HepG2 (cell line): Measurements from ENCODE around the gene RIPOR3. TPM values are rescaled to one million over a fixed set of nuclear protein-coding genes. Genes with fewer than 3 reads are reported as not detected.
A peak's percentile ranks its signal among the peaks of the same experiment; 100 is the strongest.

ENCODE experiments used
- ATAD3A ChIP-seq: sonication (generic); formaldehyde crosslinking; IDR thresholded peaks from 2 replicates; pipeline ENCODE4 v1.4.0; 2020; ENCODE audit warnings: missing genetic modification reagents
- BRCA1 ChIP-seq: sonication (generic); formaldehyde crosslinking; IDR thresholded peaks from 2 replicates; pipeline ENCODE4 v1.4.0; 2020; ENCODE audit warnings: missing genetic modification reagents
- GFI1 ChIP-seq: sonication (generic); formaldehyde crosslinking; IDR thresholded peaks from 2 replicates; pipeline ENCODE4 v1.5.0; 2020; ENCODE audit warnings: missing genetic modification reagents, mild to moderate bottlenecking, borderline replicate concordance
- ZBTB14 ChIP-seq: sonication (generic); formaldehyde crosslinking; IDR thresholded peaks from 2 replicates; pipeline ENCODE4 v1.4.0; 2020; ENCODE audit warnings: missing genetic modification reagents
- ZHX1 ChIP-seq: sonication (generic); formaldehyde crosslinking; IDR thresholded peaks from 2 replicates; pipeline ENCODE4 v1.8.1; 2022; ENCODE audit warnings: low read depth, mild to moderate bottlenecking, missing genetic modification reagents
- ZNF18 ChIP-seq: sonication (generic); formaldehyde crosslinking; IDR thresholded peaks from 2 replicates; pipeline ENCODE4 v1.8.0; 2022; ENCODE audit warnings: mild to moderate bottlenecking, missing genetic modification reagents; ENCODE audit not compliant: insufficient replicate concordance
- ZNF781 ChIP-seq: sonication (generic); formaldehyde crosslinking; IDR thresholded peaks from 2 replicates; pipeline ENCODE4 v1.5.1; 2020; ENCODE audit warnings: borderline replicate concordance, mild to moderate bottlenecking, missing genetic modification reagents; ENCODE audit errors: not compliant biosample characterization
- ZNF788 ChIP-seq: sonication (generic); formaldehyde crosslinking; IDR thresholded peaks from 2 replicates; pipeline ENCODE4 v1.5.0; 2020; ENCODE audit warnings: mild to moderate bottlenecking, missing genetic modification reagents, borderline replicate concordance
- ZSCAN29 ChIP-seq: sonication (generic); formaldehyde crosslinking; conservative IDR thresholded peaks from 2 replicates; pipeline ENCODE4 v1.4.0; 2020; ENCODE audit warnings: mild to moderate bottlenecking, missing genetic modification reagents
- polyA plus RNA-seq, 8 experiments: library from polyadenylated mRNA; depleted of rRNA in 3 of 8; stranded (reverse) in 7 of 8; unstranded in 1 of 8; fragments of >200 nt; fragmentation: Illumina TruSeq in 4 of 8; extraction: Trizol in 4 of 8; gene quantifications; 2 replicates each; pipeline versions ENCODE4 v1.2.1 to v1.2.3, GENCODE V29; 2011 to 2016; ENCODE audit warnings: low read depth in 4 of 8, missing spikeins in 1 of 8, mixed read lengths in 1 of 8; ENCODE audit not compliant: insufficient read depth in 1 of 8
- total RNA-seq, 5 experiments: library from RNA; depleted of rRNA; stranded (reverse); fragments of >200 nt; fragmentation: Illumina TruSeq; extraction: Trizol; gene quantifications; 2 replicates each; pipeline ENCODE4 v1.2.3, GENCODE V29; 2016; ENCODE audit warnings: low read depth in 1 of 5
- TF ChIP-seq, protein P1 (sequence below): sonication (generic); formaldehyde crosslinking; IDR thresholded peaks from 2 replicates; pipeline ENCODE4 v1.5.0; 2020; ENCODE audit warnings: mild to moderate bottlenecking, missing genetic modification reagents
- TF ChIP-seq, protein P2 (sequence below): IDR thresholded peaks from 2 replicates; pipeline ENCODE4 v1.6.1; 2012; ENCODE audit warnings: low read length, improper control_type of control experiment
- TF ChIP-seq, protein P3 (sequence below): sonication (generic); formaldehyde crosslinking; IDR thresholded peaks from 2 replicates; pipeline ENCODE4 v1.5.0; 2020; ENCODE audit warnings: mild to moderate bottlenecking, missing genetic modification reagents

RIPOR3 gene
- total and polyA plus RNA-seq, 2 of the 13 experiments (the other 11 are each of a cell fraction or from before 2014, with no cell fraction given), result 0.18 TPM; not detected in 1

- TF ChIP-seq, protein P1, sequence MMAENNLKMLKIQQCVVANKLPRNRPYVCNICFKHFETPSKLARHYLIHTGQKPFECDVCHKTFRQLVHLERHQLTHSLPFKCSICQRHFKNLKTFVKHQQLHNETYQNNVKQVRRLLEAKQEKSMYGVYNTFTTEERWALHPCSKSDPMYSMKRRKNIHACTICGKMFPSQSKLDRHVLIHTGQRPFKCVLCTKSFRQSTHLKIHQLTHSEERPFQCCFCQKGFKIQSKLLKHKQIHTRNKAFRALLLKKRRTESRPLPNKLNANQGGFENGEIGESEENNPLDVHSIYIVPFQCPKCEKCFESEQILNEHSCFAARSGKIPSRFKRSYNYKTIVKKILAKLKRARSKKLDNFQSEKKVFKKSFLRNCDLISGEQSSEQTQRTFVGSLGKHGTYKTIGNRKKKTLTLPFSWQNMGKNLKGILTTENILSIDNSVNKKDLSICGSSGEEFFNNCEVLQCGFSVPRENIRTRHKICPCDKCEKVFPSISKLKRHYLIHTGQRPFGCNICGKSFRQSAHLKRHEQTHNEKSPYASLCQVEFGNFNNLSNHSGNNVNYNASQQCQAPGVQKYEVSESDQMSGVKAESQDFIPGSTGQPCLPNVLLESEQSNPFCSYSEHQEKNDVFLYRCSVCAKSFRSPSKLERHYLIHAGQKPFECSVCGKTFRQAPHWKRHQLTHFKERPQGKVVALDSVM (CRISPR knock-in tag), result peak; percentile 95
- TF ChIP-seq GFI1 (CRISPR knock-in tag), result peak; percentile 78; the same call in 1 of the 2 replicates
- TF ChIP-seq ATAD3A, result no peak
- no peak for TF ChIP-seq ZBTB14
- TF ChIP-seq ZNF788 (CRISPR knock-in tag), result no peak
- TF ChIP-seq ZHX1 (CRISPR knock-in tag), result no peak
- TF ChIP-seq BRCA1 (CRISPR knock-in tag), result no peak
- TF ChIP-seq ZSCAN29, result no peak
- TF ChIP-seq ZNF18 (CRISPR knock-in tag), result no peak
- no peak for TF ChIP-seq ZNF781 (CRISPR knock-in tag)
- TF ChIP-seq, protein P2, sequence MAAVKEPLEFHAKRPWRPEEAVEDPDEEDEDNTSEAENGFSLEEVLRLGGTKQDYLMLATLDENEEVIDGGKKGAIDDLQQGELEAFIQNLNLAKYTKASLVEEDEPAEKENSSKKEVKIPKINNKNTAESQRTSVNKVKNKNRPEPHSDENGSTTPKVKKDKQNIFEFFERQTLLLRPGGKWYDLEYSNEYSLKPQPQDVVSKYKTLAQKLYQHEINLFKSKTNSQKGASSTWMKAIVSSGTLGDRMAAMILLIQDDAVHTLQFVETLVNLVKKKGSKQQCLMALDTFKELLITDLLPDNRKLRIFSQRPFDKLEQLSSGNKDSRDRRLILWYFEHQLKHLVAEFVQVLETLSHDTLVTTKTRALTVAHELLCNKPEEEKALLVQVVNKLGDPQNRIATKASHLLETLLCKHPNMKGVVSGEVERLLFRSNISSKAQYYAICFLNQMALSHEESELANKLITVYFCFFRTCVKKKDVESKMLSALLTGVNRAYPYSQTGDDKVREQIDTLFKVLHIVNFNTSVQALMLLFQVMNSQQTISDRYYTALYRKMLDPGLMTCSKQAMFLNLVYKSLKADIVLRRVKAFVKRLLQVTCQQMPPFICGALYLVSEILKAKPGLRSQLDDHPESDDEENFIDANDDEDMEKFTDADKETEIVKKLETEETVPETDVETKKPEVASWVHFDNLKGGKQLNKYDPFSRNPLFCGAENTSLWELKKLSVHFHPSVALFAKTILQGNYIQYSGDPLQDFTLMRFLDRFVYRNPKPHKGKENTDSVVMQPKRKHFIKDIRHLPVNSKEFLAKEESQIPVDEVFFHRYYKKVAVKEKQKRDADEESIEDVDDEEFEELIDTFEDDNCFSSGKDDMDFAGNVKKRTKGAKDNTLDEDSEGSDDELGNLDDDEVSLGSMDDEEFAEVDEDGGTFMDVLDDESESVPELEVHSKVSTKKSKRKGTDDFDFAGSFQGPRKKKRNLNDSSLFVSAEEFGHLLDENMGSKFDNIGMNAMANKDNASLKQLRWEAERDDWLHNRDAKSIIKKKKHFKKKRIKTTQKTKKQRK, result no peak
- TF ChIP-seq, protein P3, sequence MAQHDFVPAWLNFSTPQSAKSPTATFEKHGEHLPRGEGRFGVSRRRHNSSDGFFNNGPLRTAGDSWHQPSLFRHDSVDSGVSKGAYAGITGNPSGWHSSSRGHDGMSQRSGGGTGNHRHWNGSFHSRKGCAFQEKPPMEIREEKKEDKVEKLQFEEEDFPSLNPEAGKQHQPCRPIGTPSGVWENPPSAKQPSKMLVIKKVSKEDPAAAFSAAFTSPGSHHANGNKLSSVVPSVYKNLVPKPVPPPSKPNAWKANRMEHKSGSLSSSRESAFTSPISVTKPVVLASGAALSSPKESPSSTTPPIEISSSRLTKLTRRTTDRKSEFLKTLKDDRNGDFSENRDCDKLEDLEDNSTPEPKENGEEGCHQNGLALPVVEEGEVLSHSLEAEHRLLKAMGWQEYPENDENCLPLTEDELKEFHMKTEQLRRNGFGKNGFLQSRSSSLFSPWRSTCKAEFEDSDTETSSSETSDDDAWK (CRISPR knock-in tag), result no peak
These were observed 3.2 kb upstream of the RIPOR3 start (continued) for GRCh38 chr20:50694379-50695134.
